HepG2 (cell line): ENCODE measurements around the gene URM1. TPM values are rescaled to one million over a fixed set of nuclear protein-coding genes. Genes with fewer than 3 reads are reported as not detected.

Experiments used
- BRD4 ChIP-seq: sonication (generic); formaldehyde crosslinking; IDR thresholded peaks from 2 replicates; pipeline ENCODE4 v1.4.0; 2020; ENCODE audit warnings: missing genetic modification reagents
- CBX2 ChIP-seq, 2 experiments: fragments of 200-600 bp in 1 of 2; sonication (generic); formaldehyde crosslinking in 1 of 2; IDR thresholded peaks; 2 replicates each; pipeline versions ENCODE4 v1.7.0 to v1.8.1; 2018 to 2022; ENCODE audit warnings: low read depth in 2 of 2, low read length in 1 of 2, mild to moderate bottlenecking in 1 of 2, missing genetic modification reagents in 1 of 2
- GPN1 ChIP-seq: sonication (generic); formaldehyde crosslinking; IDR thresholded peaks from 2 replicates; pipeline ENCODE4 v1.5.1; 2020; ENCODE audit warnings: missing genetic modification reagents, borderline replicate concordance
- GTF3A ChIP-seq: sonication (generic); formaldehyde crosslinking; conservative IDR thresholded peaks from 2 replicates; pipeline ENCODE4 v1.4.0; 2020; ENCODE audit warnings: mild to moderate bottlenecking, missing genetic modification reagents
- HDAC2 ChIP-seq: sonication (generic); formaldehyde crosslinking; IDR thresholded peaks from 2 replicates; pipeline ENCODE4 v1.4.0; 2020; ENCODE audit warnings: missing genetic modification reagents
- REL ChIP-seq: sonication (generic); formaldehyde crosslinking; conservative IDR thresholded peaks from 2 replicates; pipeline ENCODE4 v1.8.0; 2022; ENCODE audit warnings: mild to moderate bottlenecking, missing genetic modification reagents, moderate library complexity
- RNF219 ChIP-seq: sonication (generic); formaldehyde crosslinking; IDR thresholded peaks from 2 replicates; pipeline ENCODE4 v1.5.0; 2020; ENCODE audit warnings: mild to moderate bottlenecking, missing genetic modification reagents
- STAT6 ChIP-seq: sonication (generic); formaldehyde crosslinking; IDR thresholded peaks from 2 replicates; pipeline ENCODE4 v1.4.0; 2020; ENCODE audit warnings: missing genetic modification reagents, mild to moderate bottlenecking, borderline replicate concordance
- SYNCRIP ChIP-seq: fragments of 200-400 bp; formaldehyde crosslinking; IDR thresholded peaks from 2 replicates; pipeline ENCODE4 v1.6.1; 2018; ENCODE audit warnings: mild to moderate bottlenecking, low read depth, low read length; ENCODE audit not compliant: insufficient read depth
- THAP7 ChIP-seq: sonication (generic); formaldehyde crosslinking; IDR thresholded peaks from 2 replicates; pipeline ENCODE4 v1.8.1; 2023; ENCODE audit warnings: mild to moderate bottlenecking, missing genetic modification reagents
- ZBTB46 ChIP-seq: sonication (generic); formaldehyde crosslinking; IDR thresholded peaks from 2 replicates; pipeline ENCODE4 v1.4.0; 2020; ENCODE audit warnings: mild to moderate bottlenecking, missing genetic modification reagents, borderline replicate concordance
- ZNF3 ChIP-seq: IDR thresholded peaks from 2 replicates; pipeline ENCODE4 v1.7.0; 2017; ENCODE audit warnings: inconsistent platforms
- ZNF44 ChIP-seq: sonication (generic); formaldehyde crosslinking; IDR thresholded peaks from 2 replicates; pipeline ENCODE4 v1.5.1; 2020; ENCODE audit warnings: mild to moderate bottlenecking, missing genetic modification reagents
- ZNF546 ChIP-seq: sonication (generic); formaldehyde crosslinking; conservative IDR thresholded peaks from 2 replicates; pipeline ENCODE4 v1.8.1; 2023; ENCODE audit warnings: mild to moderate bottlenecking, missing genetic modification reagents
- ZNF576 ChIP-seq: sonication (generic); formaldehyde crosslinking; IDR thresholded peaks from 2 replicates; pipeline ENCODE4 v1.4.0; 2020; ENCODE audit warnings: mild to moderate bottlenecking, missing genetic modification reagents
- ZNF713 ChIP-seq: sonication (generic); formaldehyde crosslinking; IDR thresholded peaks from 2 replicates; pipeline ENCODE4 v1.4.0; 2020; ENCODE audit warnings: mild to moderate bottlenecking, missing genetic modification reagents
- ZNF75D ChIP-seq: sonication (generic); formaldehyde crosslinking; IDR thresholded peaks from 2 replicates; pipeline ENCODE4 v1.8.1; 2023; ENCODE audit warnings: missing genetic modification reagents, mild to moderate bottlenecking, borderline replicate concordance
- ZSCAN20 ChIP-seq: sonication (generic); formaldehyde crosslinking; IDR thresholded peaks from 2 replicates; pipeline ENCODE4 v1.4.0; 2020; ENCODE audit warnings: missing genetic modification reagents, mild to moderate bottlenecking, borderline replicate concordance
- polyA plus RNA-seq, 8 experiments: library from polyadenylated mRNA; depleted of rRNA in 3 of 8; stranded (reverse) in 7 of 8; unstranded in 1 of 8; fragments of >200 nt; fragmentation: Illumina TruSeq in 4 of 8; extraction: Trizol in 4 of 8; gene quantifications; 2 replicates each; pipeline versions ENCODE4 v1.2.1 to v1.2.3, GENCODE V29; 2011 to 2016; ENCODE audit warnings: low read depth in 4 of 8, missing spikeins in 1 of 8, mixed read lengths in 1 of 8; ENCODE audit not compliant: insufficient read depth in 1 of 8
- total RNA-seq, 5 experiments: library from RNA; depleted of rRNA; stranded (reverse); fragments of >200 nt; fragmentation: Illumina TruSeq; extraction: Trizol; gene quantifications; 2 replicates each; pipeline ENCODE4 v1.2.3, GENCODE V29; 2016; ENCODE audit warnings: low read depth in 1 of 5

The URM1 gene
- total and polyA plus RNA-seq, 2 of the 13 experiments (the other 11 are each of a cell fraction or from before 2014, with no cell fraction given): 37.1 to 41.3 TPM

GRCh38 chr9:128322404-128323211 lies 48.6 kb upstream of the URM1 start, which contains the start of the genes COQ4 and TRUB2 (continued):
- no peak for TF ChIP-seq ZNF75D
- TF ChIP-seq GTF3A: 0 out of 2 replicates have a peak, but pooled peaks have one; percentile 42
- peak; percentile 52; the same call in 1 of the 2 replicates for TF ChIP-seq ZNF713 (CRISPR knock-in tag)
- no peak for TF ChIP-seq REL (CRISPR knock-in tag)
- TF ChIP-seq RNF219: peak; percentile 94; the same call in 1 of the 2 replicates
- no peak for TF ChIP-seq ZNF3
- 0 out of 2 replicates have a peak, but pooled peaks have one; percentile 36 for TF ChIP-seq ZNF546 (CRISPR knock-in tag)
- no peak for TF ChIP-seq ZBTB46 (CRISPR knock-in tag)
- 0 out of 2 replicates have a peak, but pooled peaks have one; percentile 22 for TF ChIP-seq GPN1 (CRISPR knock-in tag)
- peak; percentile 85 for TF ChIP-seq HDAC2 (CRISPR knock-in tag)
- TF ChIP-seq ZSCAN20 (CRISPR knock-in tag): no peak
- TF ChIP-seq THAP7 (CRISPR knock-in tag): no peak
- no peak for TF ChIP-seq SYNCRIP
- TF ChIP-seq BRD4 (CRISPR knock-in tag): peak; percentile 77
- 0 out of 2 replicates have a peak, but pooled peaks have one; percentile 92 for TF ChIP-seq ZNF44 (CRISPR knock-in tag)
- TF ChIP-seq STAT6 (CRISPR knock-in tag): peak; percentile 48; the same call in 1 of the 2 replicates
- TF ChIP-seq ZNF576 (CRISPR knock-in tag): no peak
- TF ChIP-seq CBX2 (IDR thresholded peaks at IDR 0.05; ENCODE audit: low read depth, low read length): no peak
- no peak for TF ChIP-seq CBX2 (CRISPR knock-in tag; IDR thresholded peaks at IDR 0.05; ENCODE audit: low read depth)
